ENCODE results near the gene NOVA2. TPM values are rescaled to one million over a fixed set of nuclear protein-coding genes. Genes with fewer than 3 reads are reported as not detected.

Gene NOVA2
- polyA plus RNA-seq, 2 of the 4 experiments (the other 2 are of a cell fraction) = 0.06 to 0.30 TPM

DNA sequence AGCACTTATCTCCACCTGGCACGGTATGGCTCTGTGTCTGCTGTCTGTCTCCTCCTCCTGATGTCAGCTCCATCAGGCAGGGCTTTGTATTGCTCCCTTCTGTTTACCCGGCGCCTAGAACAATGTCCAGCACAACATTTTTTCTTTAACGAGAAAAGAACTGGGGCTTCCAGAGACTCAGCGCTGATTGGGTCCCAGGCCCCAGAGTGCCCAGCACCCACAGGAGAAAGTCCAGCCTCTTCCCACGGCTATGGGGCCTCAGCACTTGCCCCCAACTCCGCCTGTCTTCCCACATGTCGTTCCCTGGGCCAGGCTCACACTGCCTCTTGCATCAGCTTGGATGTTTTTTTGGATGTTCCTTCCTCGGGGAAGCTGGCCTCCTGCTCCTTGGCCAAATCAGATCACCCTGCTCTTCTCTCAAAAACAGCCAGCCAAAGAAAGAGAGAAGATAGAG, 78.1 kb downstream of the NOVA2 start:
- WGBS (ENCODE audit: missing lambda C conversion rate) = 86% methylated on average over 9 of the region's 9 CpGs
- Histone ChIP-seq H3K4me2 (no peak overlapping the region), H3K27ac (no peak overlapping the region), H3K9me3 (no peaks in the 10 kb centered on the region), H3K4me3 (no peak overlapping the region), H3K4me1 (0 out of 3 replicates have a peak, but pooled peaks cover under 1% of the 10 kb centered on the region)
- TF ChIP-seq CEBPB (IDR thresholded peaks at IDR 0.05) = no peak
- no peak for TF ChIP-seq RAD21 (conservative IDR thresholded peaks at IDR 0.05 in 1 of 2, IDR thresholded peaks at IDR 0.05 in 1 of 2)
- no peak for TF ChIP-seq EP300 (IDR thresholded peaks at IDR 0.05)
- no peak for TF ChIP-seq ZFP36 (IDR thresholded peaks at IDR 0.05; ENCODE audit: borderline replicate concordance, partially characterized antibody)
- TF ChIP-seq ZSCAN20 (CRISPR knock-in tag; IDR thresholded peaks at IDR 0.05) = no peak
- no peak for TF ChIP-seq BHLHE40 (IDR thresholded peaks at IDR 0.05; ENCODE audit: low read depth, low read length)
- TF ChIP-seq PBX3 (IDR thresholded peaks at IDR 0.05) = no peak
- ATAC-seq (no peak), DNase-seq (ENCODE audit: low read depth in 1 of 2, low spot score in 1 of 2) (no peak), FAIRE-seq (no peak)
- CTCF ChIA-PET = interaction anchor here (0.9 to 5.1 kb wide), 7 partner anchors 13 to 183 kb away, joined by 3 to 32 read pairs (median 4); partner anchors contain the start of gene FOXA3
- POLR2A ChIA-PET = interaction anchor here (1.6 kb wide), 1 partner anchor 32 kb away, joined by 4 read pairs; no protein-coding TSS in a partner anchor

GRCh38 chr19:45890877-45891276, 82.8 kb downstream of the NOVA2 start:
- Histone ChIP-seq H3K4me1 (peaks cover 6% of the 10 kb centered on the region; the same call in 2 of the 3 replicates), H3K4me3 (no peak overlapping the region), H3K4me2 (no peak overlapping the region), H3K9me3 (no peaks in the 10 kb centered on the region), H3K27ac (no peak overlapping the region)
- no peak for DNase-seq (ENCODE audit: low read depth in 1 of 2, low spot score in 1 of 2)
- ATAC-seq = no peak
- no peak for FAIRE-seq
- ChIA-PET POLR2A (interaction anchor here (1.2 kb wide), 1 partner anchor 12 kb away, joined by 5 read pairs; the partner anchor contains the start of gene MYPOP), CTCF (interaction anchor here (12.8 kb wide), 1 partner anchor 23 kb away, joined by 315 read pairs; the partner anchor contains the start of genes FOXA3 and SYMPK)
- TF ChIP-seq CHD2 (IDR thresholded peaks at IDR 0.05; ENCODE audit: low read length, partially characterized antibody) (no peak), CHD4 (IDR thresholded peaks at IDR 0.05; ENCODE audit: borderline replicate concordance) (no peak), PHF8 (IDR thresholded peaks at IDR 0.05; ENCODE audit: borderline replicate concordance, low read depth) (no peak), HES2 (IDR thresholded peaks at IDR 0.05) (no peak), KDM5A (IDR thresholded peaks at IDR 0.05) (no peak), HDAC2 (IDR thresholded peaks at IDR 0.05) (no peak)
- 86% methylated on average over 10 of the region's 17 CpGs for WGBS (ENCODE audit: missing lambda C conversion rate)

GRCh38 chr19:45889210-45889885, 84.3 kb downstream of the NOVA2 start:
- ATAC-seq (no peak), FAIRE-seq (no peak), DNase-seq (ENCODE audit: low read depth in 1 of 2, low spot score in 1 of 2) (no peak)
- Histone ChIP-seq H3K4me1 (peaks cover 14% of the 10 kb centered on the region), H3K9me3 (no peaks in the 10 kb centered on the region), H3K4me2 (no peak overlapping the region), H3K4me3 (no peak overlapping the region), H3K27ac (no peak overlapping the region)
- POLR2A ChIA-PET = interaction anchor here (1.2 kb wide), 1 partner anchor 14 kb away, joined by 5 read pairs; the partner anchor contains the start of gene MYPOP
- TF ChIP-seq E2F6 (IDR thresholded peaks at IDR 0.05; ENCODE audit: borderline replicate concordance, low read depth) (no peak), HES2 (IDR thresholded peaks at IDR 0.05) (no peak), FOSB (CRISPR knock-in tag; IDR thresholded peaks at IDR 0.05) (no peak), EHF (CRISPR knock-in tag; IDR thresholded peaks at IDR 0.05) (no peak), KDM5A (IDR thresholded peaks at IDR 0.05) (no peak), USF2 (IDR thresholded peaks at IDR 0.05) (no peak), POLR2AphosphoS2 (conservative IDR thresholded peaks at IDR 0.05; ENCODE audit: low read length) (no peak), TP53 (CRISPR knock-in tag; IDR thresholded peaks at IDR 0.05) (no peak), ESRRA (IDR thresholded peaks at IDR 0.05; ENCODE audit: borderline replicate concordance, low read length) (no peak), FOSL2 (IDR thresholded peaks at IDR 0.05) (no peak), FOSL2 (CRISPR knock-in tag; IDR thresholded peaks at IDR 0.05) (no peak), NR3C1 (IDR thresholded peaks at IDR 0.05) (no peak), HOXB13 (CRISPR knock-in tag; IDR thresholded peaks at IDR 0.05; ENCODE audit: low read depth) (no peak), CBX2 (IDR thresholded peaks at IDR 0.05; ENCODE audit: borderline replicate concordance, low read depth) (no peak), ZC3H11A (IDR thresholded peaks at IDR 0.05) (no peak), JUN (IDR thresholded peaks at IDR 0.05) (no peak)
- TF ChIP-seq, protein P1, sequence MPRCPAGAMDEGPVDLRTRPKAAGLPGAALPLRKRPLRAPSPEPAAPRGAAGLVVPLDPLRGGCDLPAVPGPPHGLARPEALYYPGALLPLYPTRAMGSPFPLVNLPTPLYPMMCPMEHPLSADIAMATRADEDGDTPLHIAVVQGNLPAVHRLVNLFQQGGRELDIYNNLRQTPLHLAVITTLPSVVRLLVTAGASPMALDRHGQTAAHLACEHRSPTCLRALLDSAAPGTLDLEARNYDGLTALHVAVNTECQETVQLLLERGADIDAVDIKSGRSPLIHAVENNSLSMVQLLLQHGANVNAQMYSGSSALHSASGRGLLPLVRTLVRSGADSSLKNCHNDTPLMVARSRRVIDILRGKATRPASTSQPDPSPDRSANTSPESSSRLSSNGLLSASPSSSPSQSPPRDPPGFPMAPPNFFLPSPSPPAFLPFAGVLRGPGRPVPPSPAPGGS (IDR thresholded peaks at IDR 0.05) = no peak
- CTCF ChIA-PET = interaction anchor here (0.6 to 12.8 kb wide), 3 partner anchors 22 to 494 kb away, joined by 3 to 315 read pairs (median 3); partner anchors contain the start of genes FOXA3 and SYMPK
- 62% methylated on average over 6 of the region's 6 CpGs for WGBS (ENCODE audit: missing lambda C conversion rate)

Measured in A549 (cell line).